HG03575 (cell line): ENCODE measurements around the gene ATOSB.
"Not testable (repeated sequence)": the region's sequence is repeated elsewhere in the genome, so short reads cannot be mapped to it uniquely, and the experiment has no call there.

ENCODE experiments used
- ATAC-seq: cut with Tn5 transposase; IDR thresholded peaks from one replicate; pipeline ENCODE4 v1.9.1; 2021; ENCODE audit not compliant: unreplicated experiment, insufficient number of reproducible peaks, low FRiP score; ENCODE audit errors: extremely low read depth

The ATOSB gene, protein sequence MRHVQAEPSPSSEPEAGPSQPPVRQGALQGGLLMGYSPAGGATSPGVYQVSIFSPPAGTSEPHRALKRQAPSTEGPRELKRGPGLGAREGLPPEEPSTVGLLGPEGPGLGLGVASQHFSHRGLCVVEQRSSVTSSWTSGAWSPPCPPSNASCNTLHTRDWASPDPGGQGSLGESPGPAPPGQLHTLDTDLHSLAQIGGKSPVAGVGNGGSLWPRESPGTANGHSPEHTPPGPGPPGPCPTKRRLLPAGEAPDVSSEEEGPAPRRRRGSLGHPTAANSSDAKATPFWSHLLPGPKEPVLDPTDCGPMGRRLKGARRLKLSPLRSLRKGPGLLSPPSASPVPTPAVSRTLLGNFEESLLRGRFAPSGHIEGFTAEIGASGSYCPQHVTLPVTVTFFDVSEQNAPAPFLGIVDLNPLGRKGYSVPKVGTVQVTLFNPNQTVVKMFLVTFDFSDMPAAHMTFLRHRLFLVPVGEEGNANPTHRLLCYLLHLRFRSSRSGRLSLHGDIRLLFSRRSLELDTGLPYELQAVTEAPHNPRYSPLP

DNA sequence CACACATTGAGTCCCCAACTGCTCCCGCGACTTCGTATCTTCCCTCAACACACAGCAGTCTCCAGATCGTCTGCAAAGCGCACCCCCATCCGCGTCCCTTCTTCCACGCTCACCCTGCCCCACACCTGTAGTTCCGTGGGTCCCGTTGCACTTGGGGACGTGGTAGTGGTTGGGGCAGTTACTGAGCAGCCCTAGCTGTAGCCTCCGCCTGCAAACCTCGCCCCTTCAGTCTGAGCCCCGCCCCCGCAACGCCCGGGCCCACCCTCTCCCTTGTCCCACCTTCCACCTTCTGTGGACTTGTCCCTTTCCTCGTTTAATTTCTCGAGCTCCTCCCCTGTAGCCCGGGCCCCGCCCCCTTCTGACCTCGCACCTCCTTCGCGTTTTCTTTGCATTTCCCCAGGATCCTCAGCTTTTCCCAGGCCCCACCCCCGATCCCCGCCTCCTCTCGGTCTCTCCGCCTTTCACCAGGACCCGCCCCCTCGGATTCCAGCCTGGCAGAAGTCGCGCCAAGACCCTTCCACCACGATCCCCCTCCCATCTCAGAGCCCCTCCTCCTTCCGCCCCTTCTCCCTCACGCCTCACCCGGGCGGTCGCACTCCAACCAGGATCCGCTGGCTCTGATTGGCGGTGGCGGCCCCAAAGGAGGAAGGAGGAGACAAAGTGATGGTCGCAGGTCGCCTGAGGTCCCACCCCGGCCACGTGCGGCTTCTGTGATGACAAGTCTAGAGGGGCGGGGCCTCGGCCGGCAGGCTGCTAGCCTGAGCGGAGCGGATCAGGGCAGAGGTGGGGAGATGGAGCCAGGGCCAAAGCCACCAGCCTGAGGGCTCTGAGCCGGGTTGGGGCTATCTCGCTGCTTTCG is at the start of gene ATOSB:
TSS of gene ATOSB (minus strand) at position 183 of the 859 bp plus-strand sequence. CDS start 7,588 bp downstream, outside the sequence.
- peak; percentile 39 for ATAC-seq

DNA sequence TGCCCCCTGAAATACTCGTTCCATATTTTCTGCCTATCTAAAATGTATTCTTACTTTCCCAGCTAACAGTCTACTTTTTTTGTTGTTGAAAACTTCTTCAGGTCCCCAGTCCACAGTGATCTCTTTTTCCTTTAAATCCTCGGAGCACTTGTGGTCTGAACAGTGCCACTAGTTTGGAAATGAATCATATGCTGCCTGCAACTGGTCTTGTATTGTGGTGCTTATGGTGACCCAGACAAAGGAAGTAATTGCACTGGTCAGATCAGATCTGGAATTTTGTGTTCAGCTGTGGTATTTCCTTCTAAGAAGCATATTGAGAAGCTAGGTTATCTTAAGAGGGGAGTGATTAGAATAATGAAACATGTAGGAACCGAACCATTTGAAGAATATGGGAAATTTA is 49.0 kb upstream of the ATOSB start:
- no peak for ATAC-seq

DNA sequence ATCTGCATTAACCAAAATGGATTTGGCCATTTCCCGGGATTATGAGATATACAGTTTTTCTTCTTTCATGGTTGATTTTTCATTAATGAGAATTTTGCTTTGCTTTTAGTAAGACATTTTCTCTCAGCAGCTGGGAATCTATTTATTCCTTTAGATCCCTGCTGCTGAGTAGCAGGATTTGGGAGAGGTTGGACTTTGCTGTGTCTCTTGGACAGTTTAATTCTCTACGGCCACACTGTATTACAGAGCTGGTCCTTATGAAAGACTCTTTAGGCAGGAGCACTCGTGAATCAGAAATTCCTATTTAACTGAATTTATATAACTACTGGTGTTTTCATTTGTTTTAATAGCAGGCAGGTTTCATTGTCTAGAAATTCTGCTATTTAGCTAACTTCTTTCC is 47.8 kb upstream of the ATOSB start:
- no peak for ATAC-seq

DNA sequence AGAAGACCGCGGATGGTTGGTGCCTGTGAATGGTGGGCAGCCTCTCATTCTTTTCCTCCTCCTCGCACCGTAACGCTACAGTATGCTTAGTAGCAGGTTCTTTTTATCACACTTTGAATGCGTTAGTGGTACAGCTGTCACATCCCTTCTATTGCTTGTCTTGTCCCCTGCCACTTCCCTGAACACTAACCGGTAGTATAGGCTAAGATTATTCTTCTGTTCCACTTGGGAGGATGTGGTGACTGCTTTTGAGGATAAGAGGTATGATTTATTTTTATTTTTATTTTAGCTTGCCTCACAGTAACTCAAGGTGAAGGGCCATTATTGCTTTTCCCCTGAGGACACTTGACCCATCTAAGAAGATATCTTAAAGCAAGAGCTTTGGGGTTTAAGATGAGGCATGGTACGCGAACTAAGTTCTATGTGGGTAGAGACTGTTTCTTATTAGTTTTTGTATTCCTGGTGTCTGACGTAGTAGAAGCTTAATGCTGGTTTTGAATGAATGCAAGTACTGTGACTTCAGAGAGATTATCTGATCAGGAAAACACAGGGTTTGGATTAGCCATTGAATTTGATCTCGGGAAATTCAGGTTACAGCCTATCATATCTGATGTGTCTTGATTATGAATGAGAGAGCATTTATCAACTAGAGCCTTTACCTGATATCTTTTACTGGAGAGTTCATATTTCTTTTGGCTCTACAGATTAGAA is 47.1 kb upstream of the ATOSB start:
- ATAC-seq: no peak

DNA sequence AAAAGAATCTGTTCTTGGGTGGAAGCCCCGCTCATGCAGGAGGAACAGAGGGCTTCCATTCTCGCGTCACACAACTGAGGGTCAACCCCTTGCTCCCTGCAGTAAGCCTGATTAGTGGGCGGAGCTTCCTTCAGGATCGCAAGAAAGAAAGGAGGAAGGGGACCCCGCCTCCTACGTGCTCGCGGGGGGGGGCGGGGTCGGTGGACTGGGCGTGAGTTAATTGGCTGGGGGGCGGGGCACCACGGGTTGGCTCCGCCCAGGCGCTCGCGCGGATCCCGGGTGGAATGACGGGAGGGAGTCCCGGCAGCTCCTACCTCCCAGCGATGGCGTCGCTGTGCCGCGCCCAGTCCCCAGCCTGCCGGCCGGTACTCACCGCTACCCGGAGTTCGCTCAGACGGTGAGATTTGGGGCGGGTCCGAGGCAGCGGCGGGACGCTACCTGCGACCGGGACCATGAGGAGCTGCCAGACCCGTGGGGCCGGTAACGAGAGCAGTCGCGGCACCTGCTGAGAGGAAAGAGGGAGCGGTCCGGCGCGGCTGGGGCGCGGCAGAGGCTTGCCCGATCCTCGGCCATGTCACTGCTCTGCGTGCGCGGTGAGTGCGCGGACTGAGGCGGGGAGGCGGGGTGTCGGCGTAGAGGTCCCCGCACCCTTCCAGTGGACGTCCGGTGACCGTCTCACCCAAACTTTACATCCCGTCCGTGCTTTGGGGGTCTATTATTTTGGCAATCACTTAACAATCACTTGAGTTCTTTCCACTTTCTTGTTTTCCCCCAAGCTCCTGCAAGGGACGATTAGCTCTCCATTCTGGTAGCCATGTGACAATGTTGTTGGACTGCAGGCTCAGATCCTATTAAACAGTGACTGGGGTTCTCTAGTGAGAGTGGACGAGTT is 46.3 kb upstream of the ATOSB start, which contains the start of gene UNC13B:
TSS of gene UNC13B (plus strand) at position 297 of the 892 bp plus-strand sequence. CDS start at position 572, 275 bp downstream.
- ATAC-seq: no peak

DNA sequence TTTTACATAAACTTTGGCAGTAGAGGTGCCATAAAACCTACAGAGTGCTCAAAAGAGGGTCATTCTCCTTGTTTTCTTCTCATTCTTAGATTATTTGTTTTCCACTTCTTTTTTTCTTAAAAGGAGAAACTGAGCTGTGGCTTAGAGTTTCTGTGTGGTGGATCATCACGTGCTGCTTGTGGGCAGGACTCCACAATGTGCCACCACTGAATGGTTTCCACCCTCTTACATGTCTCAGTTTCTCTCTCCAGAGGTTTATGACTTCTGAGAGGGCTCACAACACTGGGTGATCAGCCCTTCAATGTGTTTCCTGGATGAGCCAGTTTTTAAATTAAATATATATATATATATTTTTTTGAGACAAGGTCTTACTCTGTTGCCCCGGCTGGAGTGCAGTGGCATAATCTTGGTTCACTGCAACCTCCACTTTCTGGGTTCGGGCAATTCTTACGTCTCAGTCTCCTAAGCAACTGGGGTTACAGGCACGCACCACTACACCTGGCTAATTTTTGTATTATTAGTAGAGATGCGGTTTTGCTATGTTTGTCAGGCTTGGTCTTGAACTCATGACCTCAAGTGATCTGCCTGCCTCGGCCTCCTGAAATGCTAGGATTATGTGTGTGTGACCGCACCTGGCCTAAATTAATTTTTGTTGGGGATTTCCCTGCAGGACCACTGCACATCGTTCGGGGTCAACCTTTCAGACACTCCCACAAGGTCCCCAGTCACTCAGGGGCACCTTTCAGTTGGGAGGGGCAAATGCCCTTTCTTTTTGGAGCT is 43.0 kb upstream of the ATOSB start:
- no peak for ATAC-seq

DNA sequence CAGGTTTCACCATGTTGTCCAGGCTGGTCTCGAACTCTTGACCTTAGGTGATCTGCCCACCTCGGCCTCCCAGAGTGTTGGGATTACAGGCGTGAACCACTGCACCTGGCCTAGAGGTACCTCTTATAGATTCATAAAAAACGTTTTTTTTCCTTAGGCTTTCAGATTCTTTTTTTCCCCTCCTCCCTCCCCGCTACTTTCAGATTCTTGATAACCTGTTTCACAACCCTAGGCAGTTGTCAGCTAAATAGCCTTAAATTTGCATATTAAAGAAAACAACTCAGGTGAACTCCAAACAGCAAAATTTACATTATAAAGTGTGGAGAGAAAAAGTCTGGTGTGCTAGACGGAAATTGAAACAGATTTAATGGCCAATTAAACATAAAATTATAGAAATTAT is 42.2 kb upstream of the ATOSB start:
- ATAC-seq: not testable (repeated sequence)

DNA sequence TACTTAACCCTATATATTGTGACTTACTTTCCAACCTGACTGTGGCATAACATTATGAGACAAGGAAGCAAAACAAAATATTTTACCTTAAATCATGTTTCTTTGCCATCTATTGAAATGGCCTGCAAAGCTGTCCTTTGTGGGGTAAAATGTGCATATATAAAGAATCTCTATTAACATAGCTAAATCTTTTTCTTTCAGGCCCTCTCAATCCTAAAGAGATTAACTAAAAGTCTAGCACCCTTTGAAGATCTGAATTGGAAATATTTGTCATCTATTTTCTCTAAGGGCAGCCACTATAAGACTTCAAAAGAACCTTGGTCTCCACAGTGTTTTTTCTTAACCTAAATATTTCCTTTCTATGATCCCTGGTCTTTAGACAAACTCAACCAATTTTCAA is 41.1 kb upstream of the ATOSB start:
- ATAC-seq: no peak

DNA sequence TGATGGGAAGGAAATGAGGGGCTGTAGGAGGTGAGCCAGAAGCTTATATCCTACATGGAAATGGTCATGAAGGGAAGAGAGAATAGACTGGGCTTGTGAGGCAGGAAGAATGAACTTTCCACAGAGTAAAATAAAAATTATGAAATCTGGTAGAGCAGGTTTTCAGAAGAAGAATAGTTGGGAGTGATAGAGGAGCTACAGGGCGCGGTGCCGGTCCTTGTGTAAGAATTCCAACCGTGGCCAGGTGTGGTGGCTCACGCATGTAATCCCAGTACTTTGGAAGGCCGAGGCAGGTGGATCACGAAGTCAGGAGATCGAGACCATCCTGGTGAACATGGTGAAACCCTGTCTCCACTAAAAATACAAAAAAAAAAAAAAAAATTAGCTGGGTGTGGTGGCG is 37.3 kb upstream of the ATOSB start:
- no peak for ATAC-seq

DNA sequence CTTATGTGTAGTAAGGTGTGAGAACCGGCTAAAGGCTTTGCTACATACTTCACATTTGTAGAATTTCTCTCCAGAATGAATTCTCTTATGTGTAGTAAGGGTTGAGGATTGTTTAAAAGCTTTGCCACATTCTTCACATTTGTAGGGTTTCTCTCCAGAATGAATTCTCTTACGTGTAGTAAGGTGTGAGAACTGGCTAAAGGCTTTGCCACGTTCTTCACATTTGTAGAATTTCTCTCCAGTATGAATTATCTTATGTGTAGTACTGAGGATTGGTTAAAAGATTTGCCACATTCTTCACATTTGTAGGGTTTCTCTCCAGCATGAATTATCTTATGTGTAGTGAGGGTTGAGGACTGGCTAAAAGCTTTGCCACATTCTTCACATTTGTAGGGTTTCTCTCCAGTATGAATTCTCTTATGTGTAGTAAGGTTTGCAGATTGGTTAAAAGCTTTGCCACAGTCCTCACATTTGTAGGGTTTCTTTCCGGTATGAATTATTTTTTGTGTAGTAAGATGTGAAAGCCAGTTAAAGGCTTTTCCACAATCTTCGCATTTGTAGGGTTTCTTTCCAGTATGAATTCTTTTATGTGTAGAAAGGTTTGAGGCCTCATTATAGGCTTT is 32.4 kb upstream of the ATOSB start:
- ATAC-seq: not testable (repeated sequence)

DNA sequence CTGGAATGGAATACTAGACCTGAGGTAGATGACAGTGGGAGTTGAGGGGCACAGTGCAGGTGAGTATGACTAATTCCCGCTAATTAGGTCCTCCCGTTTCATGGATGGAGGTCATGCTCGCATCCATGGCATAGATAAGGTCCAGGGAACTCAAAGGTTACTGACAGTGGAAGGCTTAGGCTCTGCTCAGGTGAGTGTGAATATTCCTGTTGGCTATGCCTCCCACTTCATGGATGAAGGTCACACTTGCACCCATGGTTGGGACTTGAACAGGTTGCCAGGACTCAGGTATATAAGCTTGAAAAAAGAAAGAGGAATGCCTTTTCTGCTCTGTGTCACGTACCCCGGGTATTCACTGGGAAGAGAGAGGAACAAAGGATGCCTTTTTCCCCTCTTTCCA is 26.4 kb upstream of the ATOSB start:
- no peak for ATAC-seq

DNA sequence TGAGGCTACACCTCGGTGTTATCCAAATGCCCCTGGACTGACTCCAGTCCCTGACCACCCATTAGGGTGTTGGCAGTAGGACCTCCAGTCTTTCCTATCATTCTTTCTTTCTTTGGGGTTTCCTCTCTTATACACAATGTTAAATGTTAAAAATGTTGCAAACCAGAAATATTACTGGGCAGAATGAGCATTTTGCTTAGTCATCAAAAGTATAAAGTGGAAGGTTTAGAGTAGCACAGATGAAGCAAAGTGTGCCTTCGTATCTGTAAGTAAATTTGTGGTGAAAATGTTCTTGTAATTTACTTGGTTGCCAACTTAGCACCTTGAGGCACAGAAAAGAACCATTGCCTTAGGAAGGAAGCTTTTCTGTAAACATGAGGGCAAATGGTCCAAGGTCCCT is 24.4 kb upstream of the ATOSB start:
- ATAC-seq: no peak

DNA sequence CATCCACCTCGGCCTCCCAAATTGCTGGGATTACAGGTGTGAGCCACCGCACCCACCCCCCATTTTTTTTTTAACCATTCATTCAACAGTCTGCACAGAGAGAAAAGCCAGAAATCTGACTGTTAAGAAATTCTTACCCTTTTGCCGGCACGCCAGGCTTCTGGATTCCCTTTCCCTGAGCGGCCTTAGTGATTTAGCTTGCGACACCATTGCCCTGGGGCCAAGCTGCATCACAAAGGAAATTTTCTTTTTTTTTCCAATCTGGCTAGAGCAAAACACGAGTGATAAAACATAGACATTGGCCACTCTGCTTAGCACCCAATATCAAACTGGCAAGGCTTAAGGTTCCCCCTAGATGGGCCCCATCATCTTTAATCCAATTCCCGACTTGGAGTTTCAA is 21.2 kb upstream of the ATOSB start:
- ATAC-seq: no peak

DNA sequence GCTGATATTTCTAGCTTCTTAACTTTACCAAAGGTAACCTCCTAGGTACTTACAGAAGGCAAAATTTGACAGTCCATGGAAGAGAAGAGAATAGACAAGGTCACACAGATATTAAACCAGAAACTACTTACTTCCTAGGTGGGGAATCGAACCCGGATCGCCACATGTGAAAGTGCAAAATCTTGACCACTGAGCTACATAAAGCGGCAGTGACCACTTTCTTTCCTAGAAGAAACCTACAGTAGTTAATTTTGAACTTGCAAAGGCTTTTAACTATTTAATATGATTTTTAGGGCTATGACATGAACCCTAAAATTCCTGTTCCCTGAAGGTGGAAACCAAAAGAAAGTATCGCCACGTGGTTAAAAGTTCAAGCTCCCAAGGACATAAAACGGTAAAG is 20.3 kb upstream of the ATOSB start:
- no peak for ATAC-seq

DNA sequence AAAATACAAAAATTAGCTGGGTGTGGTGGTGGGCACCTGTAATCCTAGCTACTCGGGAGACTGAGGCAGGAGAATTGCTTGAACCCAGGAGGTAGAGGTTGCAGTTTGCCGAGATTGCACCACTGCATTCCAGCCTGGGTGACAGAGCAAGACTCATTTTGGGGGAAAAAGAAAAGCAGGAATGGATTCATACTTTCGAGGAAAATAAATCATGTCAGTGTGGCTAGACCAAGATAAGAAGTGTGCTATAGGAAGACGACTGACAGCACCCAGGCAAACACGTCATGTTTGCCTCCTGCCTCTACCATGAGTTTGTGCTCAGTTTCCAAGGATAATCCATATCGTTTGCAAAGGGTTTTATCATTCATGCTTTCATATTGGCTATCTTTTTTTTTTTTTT is 19.3 kb upstream of the ATOSB start:
- no peak for ATAC-seq

DNA sequence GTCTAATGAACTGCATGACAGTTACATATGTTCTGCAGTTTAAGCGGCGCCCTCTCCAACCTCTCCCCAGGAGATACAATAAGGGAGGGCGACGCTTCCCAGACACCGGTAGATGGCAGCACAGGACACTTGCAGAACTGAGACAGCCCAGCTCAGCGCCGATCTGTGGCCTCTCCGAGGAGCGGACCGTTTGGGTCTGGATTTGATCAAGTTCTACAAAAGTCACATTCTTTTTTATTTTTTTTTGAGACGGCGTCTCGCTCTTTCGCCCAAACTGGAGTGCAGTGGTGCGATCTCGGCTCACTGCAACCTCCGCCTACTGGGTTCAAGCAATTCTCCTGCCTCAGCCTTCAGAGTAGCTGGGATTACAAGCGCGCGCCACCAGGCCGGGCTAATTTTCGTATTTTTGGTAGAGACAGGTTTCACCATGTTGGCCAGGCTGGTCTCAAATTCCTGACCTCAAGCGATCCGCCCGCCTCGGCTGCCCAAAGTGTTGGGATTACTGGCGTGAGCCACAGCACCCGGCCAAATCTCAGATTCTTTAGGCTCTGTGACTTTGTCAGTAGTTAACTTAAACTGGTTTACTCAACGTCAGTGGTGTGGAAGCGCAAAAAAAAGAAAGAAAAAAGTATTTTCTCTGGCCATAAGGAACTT is 1.4 kb upstream of the ATOSB start:
- ATAC-seq: no peak

DNA sequence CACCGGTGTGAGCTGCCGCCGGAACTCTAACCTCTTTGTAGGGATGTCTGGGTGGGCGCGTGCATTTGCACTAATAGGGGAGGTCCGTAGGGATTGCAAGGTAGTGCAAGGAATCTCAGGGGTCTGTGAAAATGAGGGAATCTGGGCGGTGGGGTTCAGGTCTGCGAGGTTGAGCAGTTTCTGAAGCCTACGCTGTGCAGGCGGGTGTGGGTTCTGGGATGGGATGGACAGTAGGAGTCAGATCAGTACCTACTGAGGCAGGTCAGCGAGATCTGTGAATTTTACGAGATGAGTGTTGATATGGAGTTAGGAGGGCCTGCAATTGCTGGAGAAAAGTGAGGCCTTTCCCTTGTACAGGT is 856 bp upstream of the ATOSB start:
- no peak for ATAC-seq
